HG03565 (cell line): ENCODE results near the gene ZSCAN5B.
"Not testable (repeated sequence)": the region's sequence is repeated elsewhere in the genome, so short reads cannot be mapped to it uniquely, and the experiment has no call there.

Experiments used
- ATAC-seq: cut with Tn5 transposase; IDR thresholded peaks from one replicate; pipeline ENCODE4 v1.9.1; 2021; ENCODE audit warnings: mild to moderate bottlenecking, moderate library complexity; ENCODE audit not compliant: unreplicated experiment

ZSCAN5B gene, protein sequence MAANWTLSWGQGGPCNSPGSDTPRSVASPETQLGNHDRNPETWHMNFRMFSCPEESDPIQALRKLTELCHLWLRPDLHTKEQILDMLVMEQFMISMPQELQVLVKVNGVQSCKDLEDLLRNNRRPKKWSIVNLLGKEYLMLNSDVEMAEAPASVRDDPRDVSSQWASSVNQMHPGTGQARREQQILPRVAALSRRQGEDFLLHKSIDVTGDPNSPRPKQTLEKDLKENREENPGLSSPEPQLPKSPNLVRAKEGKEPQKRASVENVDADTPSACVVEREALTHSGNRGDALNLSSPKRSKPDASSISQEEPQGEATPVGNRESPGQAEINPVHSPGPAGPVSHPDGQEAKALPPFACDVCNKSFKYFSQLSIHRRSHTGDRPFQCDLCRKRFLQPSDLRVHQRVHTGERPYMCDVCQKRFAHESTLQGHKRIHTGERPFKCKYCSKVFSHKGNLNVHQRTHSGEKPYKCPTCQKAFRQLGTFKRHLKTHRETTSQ

GRCh38 chr19:56197646-56198045, at the start of gene ZSCAN5B:
Gene ZSCAN5B, minus strand, starts transcription at chr19:56197783. Its CDS starts 4,731 bp downstream, at chr19:56193052.
- ATAC-seq, result not testable (repeated sequence)

GRCh38 chr19:56245764-56246163, 48.2 kb upstream of the ZSCAN5B start:
- ATAC-seq, result not testable (repeated sequence)

GRCh38 chr19:56245121-56245740, 47.6 kb upstream of the ZSCAN5B start:
- no peak for ATAC-seq

- no peak for ATAC-seq
These were observed 25.9 kb upstream of the ZSCAN5B start for GRCh38 chr19:56223481-56223880.

DNA sequence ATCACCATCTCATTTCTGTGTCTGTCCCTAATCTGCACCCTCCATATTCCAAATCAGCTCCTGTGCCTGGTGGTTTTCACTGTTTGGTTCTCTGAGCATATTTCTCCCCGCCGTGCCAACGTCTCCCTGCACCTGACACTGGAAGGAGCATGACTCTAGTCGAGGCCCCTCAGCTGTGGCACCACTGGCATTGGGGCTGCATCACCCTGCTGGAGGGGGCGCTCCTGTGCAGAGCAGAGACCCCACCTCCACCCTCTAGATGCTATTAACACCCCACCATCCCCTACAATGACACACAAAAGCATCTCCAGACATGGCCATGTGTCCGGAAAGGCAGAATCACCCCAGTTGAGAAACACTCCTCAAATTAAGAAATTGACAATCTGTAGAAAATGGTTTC, 25.3 kb upstream of the ZSCAN5B start:
- ATAC-seq, result no peak

- no peak for ATAC-seq
These were observed 24.3 kb upstream of the ZSCAN5B start for GRCh38 chr19:56221851-56222250.

- ATAC-seq, result not testable (repeated sequence)
These were observed 23.9 kb upstream of the ZSCAN5B start for GRCh38 chr19:56221442-56221841.

DNA sequence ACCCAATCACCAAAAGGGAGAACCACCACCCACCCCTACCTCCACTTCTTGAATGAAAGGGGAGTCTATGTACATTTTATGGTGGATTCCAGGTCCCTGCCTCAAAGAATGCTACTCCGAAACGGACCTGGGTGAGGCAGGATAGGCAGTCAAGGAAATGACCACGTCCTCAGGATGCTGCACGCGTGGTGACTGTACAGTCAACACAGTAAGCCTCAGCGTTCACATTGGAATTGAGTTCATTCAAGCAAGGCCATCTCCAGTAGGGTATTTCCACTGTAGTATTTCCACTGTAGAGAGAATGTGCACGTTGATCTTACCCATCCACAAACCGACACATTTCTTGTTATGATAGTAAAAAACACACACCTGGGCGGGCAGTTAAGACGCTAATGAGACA, 21.4 kb upstream of the ZSCAN5B start:
- no peak for ATAC-seq

DNA sequence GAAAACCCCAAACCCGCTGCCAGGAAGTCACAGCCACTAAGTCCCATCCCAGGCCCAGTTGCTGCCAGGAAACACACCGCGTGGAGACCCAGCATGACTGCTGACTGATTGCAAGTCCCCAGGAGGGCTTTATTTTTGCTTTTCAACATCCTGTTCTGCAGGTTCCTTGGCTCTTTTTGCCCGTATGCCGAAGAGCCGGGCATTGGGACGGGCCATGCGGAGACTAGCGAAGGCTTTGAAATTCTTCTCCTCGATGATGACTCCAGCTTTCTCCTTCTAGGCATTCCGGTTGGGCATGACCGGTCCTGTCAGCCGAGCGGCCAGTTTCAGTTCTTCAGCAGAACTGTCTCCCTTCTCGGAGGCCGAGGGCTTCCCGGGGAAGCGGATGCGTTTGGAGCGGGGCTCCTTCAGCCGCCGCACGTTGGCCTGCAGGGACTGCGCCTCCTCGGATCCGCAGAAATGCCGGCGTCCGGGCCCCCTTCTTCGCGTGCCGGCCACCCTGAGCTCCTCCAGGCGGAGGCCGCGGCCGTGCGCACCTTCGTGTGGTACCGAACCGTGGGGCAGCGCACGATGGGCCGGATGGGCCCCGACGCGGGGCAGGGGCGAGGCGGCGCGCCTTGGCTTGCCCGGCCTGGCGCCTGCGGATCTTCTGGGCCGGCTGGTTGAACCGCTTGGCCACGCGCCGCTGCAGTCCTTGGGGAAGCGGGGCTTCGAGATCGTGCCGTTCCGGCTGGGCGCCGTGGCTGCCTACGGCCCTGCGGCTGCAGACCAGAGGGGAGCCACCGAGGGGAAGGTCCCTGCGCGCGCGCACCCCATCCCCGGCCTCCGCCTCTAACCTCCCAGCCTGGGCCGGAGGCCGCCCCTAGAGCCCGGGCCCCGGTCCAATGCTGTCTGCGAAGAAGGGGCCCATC, 19.7 kb upstream of the ZSCAN5B start:
- ATAC-seq, result no peak

DNA sequence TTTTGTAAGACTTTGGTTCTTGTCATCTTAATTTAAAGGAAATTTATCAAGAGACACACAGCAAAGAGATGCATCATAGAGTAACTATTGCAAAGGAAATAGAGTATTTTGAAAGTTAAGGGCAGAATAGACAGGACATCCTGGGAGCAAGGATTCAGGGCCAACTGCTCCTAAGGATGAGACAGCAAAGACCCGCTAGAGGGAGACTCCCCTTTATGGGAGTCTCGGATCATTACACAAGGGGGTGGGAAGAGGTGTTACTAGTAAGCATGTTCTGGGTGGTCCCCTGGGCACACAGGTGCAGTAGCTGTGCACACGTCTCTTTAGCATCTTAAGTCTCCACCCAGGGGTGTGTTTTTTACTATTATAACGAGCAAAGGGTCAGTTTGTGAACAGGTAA, 14.1 kb upstream of the ZSCAN5B start:
- ATAC-seq, result no peak

DNA sequence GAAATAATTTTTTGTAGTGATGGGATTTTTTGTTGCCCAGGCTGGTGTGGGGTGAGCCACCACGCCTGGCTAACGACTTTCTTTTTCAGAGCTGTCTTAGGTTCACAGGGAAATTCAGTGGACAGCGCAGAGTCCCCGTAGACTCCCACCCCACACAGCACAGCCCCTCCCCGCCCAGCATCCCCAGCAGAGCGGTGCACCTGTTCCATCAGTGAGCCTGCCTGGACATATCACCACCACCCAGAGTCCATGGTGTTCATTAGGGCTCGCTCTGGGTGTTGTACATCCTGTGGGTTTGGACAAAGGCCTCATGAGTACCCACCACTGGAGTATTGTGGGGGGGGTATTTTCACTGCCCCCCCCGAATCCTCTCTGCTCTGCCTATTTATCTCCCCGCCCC, 12.5 kb upstream of the ZSCAN5B start:
- ATAC-seq, result not testable (repeated sequence)

DNA sequence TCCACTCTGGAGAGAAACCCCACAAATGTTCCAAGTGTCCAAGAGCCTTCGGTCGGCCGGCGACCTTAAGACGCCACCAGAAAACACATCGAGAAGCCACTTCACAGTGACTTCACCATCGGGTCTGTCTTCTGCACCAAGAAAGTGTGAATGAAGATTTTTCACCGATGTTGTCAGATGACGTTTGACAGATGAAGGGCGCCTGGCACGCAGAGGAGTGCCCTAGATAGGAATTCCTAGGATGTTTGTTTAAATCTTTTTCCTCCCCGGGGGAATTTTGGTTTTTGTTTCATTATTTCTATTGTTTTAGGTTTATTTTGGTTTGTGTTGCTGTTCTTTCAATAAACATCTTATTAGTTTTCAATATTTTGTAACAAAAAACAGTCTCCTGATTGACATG, 11.5 kb upstream of the ZSCAN5B start:
- ATAC-seq, result no peak

DNA sequence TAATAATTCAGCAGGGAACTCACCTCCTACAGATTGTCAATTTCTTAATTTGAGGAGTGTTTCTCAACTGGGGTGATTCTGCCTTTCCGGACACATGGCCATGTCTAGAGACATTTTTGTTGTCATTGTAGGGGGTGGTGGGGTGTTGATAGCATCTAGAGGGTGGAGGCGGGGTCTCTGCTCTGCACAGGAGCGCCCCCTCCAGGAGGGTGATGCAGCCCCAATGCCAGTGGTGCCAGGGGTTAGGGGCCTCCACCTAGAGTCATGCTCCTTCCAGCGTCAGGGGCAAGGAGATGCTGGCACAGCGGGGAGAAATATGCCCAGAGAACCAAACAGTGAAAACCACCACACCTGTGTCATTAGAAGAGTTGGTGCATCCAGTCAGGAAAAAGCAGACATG, 10.0 kb upstream of the ZSCAN5B start:
- ATAC-seq, result not testable (repeated sequence)

GRCh38 chr19:56201973-56202372, 4.4 kb upstream of the ZSCAN5B start, which contains the start of gene ZSCAN5C:
Gene ZSCAN5C, plus strand, starts transcription at chr19:56202273. Its CDS starts 3,641 bp downstream, at chr19:56205914.
- no peak for ATAC-seq

- ATAC-seq, result no peak
These were observed 2.1 kb upstream of the ZSCAN5B start for GRCh38 chr19:56199687-56200086.

DNA sequence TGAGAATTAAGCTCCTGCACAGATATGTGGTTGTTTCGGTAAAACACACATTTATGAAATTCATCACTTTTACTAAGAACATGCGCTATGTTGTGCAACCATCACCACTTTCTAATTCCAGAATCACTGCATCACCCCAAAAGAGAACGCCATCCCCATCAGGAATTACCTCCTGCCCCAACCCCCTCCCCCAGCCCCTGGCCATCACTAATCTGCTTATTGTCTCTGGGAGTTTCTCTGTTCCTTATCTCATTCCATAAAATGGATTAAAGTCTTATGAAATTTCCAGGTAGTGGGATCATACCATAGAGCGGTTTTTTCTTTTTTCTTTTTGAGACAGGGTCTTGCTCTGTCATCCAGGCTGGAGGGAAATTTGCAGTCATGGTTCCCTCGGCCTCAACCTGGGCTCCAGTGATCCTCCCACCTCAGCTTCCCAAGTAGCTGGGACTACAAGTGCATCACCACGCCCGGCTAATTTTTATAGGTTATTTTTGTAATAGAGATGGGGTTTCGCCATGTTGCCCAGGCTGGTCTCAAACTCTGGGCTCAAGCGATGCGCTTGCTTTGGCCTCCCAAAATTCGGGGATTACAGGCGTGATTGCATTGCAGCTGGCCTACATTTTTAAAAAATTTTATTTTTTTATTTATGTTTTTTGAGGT, 3.5 kb downstream of the ZSCAN5B start:
- no peak for ATAC-seq

DNA sequence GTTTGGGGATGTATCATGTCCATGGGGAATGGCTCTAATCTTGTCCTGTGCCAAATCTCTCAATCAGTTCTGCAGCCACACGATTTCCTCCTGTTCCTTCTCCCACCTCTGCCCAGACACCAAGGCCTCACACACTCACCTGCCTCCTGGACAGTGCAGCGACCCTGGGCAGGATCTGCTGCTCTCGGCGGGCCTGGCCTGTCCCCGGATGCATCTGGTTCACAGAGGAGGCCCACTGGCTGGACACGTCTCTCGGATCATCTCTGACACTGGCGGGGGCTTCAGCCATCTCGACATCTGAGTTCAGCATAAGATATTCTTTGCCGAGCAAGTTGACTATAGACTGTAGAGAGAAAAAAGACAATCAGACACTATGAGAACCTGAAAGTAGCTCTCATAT, 5.9 kb downstream of the ZSCAN5B start:
- ATAC-seq, result no peak

DNA sequence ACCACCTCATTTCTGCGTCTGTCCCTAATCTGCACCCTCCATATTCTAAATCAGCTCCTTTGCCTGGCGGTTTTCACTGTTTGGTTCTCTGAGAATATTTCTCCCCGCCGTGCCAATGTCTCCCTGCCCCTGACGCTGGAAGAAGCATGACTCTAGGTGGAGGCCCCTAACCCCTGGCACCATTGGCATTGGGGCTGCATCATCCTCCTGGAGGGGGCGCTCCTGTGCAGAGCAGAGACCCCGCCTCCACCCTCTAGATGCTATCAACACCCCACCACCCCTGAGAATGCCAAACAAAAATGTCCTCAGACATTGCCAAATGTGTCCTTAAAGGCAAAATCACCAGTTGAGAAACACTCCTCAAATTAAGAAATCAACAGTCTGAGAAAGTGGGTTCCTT, 6.5 kb downstream of the ZSCAN5B start:
- ATAC-seq, result no peak

GRCh38 chr19:56189785-56190184, 7.8 kb downstream of the ZSCAN5B start:
- no peak for ATAC-seq

- ATAC-seq, result no peak
These were observed 19.9 kb downstream of the ZSCAN5B start for GRCh38 chr19:56177564-56178243.
